Subcutaneous abdominal adipose tissue (tissue), 5 donors: ENCODE data around the gene SMYD4.
A peak's percentile ranks its signal among the peaks of the same experiment; 100 is the strongest.

Experiments
- H3K27ac ChIP-seq: one replicate; pipeline ENCODE4 v1.7.0; 2013; ENCODE audit warnings: low read depth, mild to moderate bottlenecking, inconsistent platforms, low read length, moderate library complexity
- H3K27me3 ChIP-seq, 5 donors: one replicate each; pipeline ENCODE4 v1.7.0; 2013; ENCODE audit warnings: low read length in 5 of 5, inconsistent platforms in 1 of 5; ENCODE audit not compliant: control insufficient read depth in 5 of 5, insufficient read depth in 4 of 5
- H3K36me3 ChIP-seq, 5 donors: one replicate each; pipeline ENCODE4 v1.7.0; 2013; ENCODE audit warnings: low read length in 5 of 5; ENCODE audit not compliant: control insufficient read depth in 5 of 5, insufficient read depth in 5 of 5
- H3K4me1 ChIP-seq, 5 donors: one replicate each; pipeline ENCODE4 v1.7.0; 2013; ENCODE audit warnings: low read length in 5 of 5, mild to moderate bottlenecking in 3 of 5, moderate library complexity in 1 of 5; ENCODE audit not compliant: control insufficient read depth in 5 of 5, insufficient read depth in 5 of 5
- H3K4me3 ChIP-seq, 5 donors: one replicate each; pipeline ENCODE4 v1.7.0; 2013; ENCODE audit warnings: low read length in 5 of 5, low read depth in 1 of 5
- H3K9ac ChIP-seq, 5 donors: one replicate each; pipeline ENCODE4 v1.7.0; 2013; ENCODE audit warnings: low read length in 5 of 5, mild to moderate bottlenecking in 4 of 5, moderate library complexity in 3 of 5
- H3K9me3 ChIP-seq, 5 donors: one replicate each; pipeline ENCODE4 v1.7.0; 2013; ENCODE audit warnings: low read length in 5 of 5; ENCODE audit not compliant: control insufficient read depth in 5 of 5
- donor health status: healthy.
- donor health status: healthy.
- donor health status: healthy.
- donor health status: healthy.
- donor health status: healthy.

Gene SMYD4

DNA sequence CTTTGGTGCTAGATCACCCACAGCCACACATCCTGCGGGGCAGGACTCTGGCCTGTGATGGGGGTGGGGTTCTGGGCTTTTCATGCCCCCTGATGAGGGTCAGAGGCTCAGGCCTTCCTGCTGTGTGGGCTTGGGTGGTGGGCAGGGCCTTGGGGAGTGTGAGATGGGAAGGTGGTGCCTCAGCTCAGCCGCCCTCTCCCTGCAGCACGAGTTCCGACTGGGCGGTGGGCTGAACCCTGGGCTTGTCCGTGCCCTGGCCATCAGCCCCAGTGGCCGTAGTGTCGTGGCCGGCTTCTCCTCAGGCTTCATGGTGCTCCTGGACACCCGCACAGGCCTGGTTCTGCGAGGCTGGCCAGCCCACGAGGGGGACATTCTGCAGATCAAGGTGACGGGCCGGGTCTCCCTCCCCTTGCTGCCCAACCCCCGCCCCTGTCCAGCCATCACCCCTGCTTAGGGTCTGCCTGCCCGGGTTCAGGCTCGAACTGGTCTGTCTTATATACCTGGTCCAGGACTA is 93.8 kb downstream of the SMYD4 start:
- Histone ChIP-seq H3K27ac (no peak overlapping the region), H3K4me1 (peaks cover 0 to 29% (median 17%) of the 10 kb centered on the region in 5 donors), H3K9ac (no peak overlapping the region), H3K4me3 (no peak overlapping the region), H3K27me3 (no peaks in the 10 kb centered on the region), H3K9me3 (no peaks in the 10 kb centered on the region), H3K36me3 (peaks cover 0 to 67% (median 49%) of the 10 kb centered on the region in 5 donors)

DNA sequence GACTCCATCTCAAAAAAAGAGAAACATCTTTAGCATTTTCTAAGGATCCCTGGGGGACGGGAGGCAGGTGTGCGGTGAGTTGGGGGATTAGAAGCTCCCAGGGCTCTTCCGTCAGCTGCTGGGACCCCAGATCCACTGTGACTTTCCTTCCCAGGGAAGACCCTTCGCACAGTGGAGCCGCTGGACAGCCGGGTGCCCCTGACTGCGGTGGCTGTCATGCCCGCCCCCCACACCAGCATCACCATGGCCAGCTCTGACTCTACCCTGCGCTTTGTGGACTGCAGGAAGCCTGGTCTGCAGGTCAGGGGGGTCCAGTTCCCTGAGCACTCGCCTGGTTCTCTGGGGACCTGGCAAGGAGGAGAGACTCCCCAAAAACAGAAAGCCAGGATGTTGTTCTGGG is 94.3 kb downstream of the SMYD4 start:
- no peaks in the 10 kb centered on the region for H3K9me3 ChIP-seq
- H3K27me3 ChIP-seq, result no peaks in the 10 kb centered on the region
- H3K4me3 ChIP-seq, result no peak overlapping the region
- peaks cover 0 to 71% (median 52%) of the 10 kb centered on the region in 5 donors for H3K36me3 ChIP-seq
- no peak overlapping the region for H3K9ac ChIP-seq
- no peak overlapping the region for H3K27ac ChIP-seq
- peaks cover 0 to 34% (median 22%) of the 10 kb centered on the region in 5 donors for H3K4me1 ChIP-seq

DNA sequence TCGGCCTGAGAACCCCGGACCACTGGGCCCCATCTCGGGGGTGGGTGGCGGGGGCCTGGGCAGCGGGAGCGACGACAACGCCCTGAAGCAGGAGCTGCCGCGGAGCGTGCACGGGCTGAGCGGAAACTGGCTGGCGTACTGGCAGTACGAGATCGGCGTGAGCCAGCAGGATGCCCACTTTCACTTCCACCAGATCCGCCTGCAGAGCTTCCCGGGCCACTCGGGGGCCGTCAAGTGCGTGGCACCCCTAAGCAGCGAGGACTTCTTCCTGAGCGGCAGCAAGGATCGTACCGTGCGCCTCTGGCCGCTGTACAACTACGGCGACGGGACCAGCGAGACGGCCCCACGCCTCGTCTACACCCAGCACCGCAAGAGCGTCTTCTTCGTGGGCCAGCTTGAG is 95.9 kb downstream of the SMYD4 start:
- Histone ChIP-seq H3K4me3 (no peak overlapping the region), H3K27ac (no peak overlapping the region), H3K9ac (no peak overlapping the region), H3K9me3 (no peaks in the 10 kb centered on the region), H3K4me1 (peaks cover 0 to 49% (median 34%) of the 10 kb centered on the region in 5 donors), H3K36me3 (peaks cover 0 to 73% (median 52%) of the 10 kb centered on the region in 5 donors), H3K27me3 (no peaks in the 10 kb centered on the region)

- Histone ChIP-seq H3K27me3 (no peaks in the 10 kb centered on the region), H3K36me3 (peaks cover 0 to 73% (median 52%) of the 10 kb centered on the region in 5 donors), H3K9ac (no peak overlapping the region), H3K9me3 (no peaks in the 10 kb centered on the region), H3K27ac (no peak overlapping the region), H3K4me3 (no peak overlapping the region), H3K4me1 (peaks cover 0 to 53% (median 40%) of the 10 kb centered on the region in 5 donors)
Measured at GRCh38 chr17:1732833-1733321, 96.8 kb downstream of the SMYD4 start.

- no peaks in the 10 kb centered on the region for H3K27me3 ChIP-seq
- peaks cover 0 to 53% (median 41%) of the 10 kb centered on the region in 5 donors for H3K4me1 ChIP-seq
- no peaks in the 10 kb centered on the region for H3K9me3 ChIP-seq
- H3K4me3 ChIP-seq, result no peak overlapping the region
- H3K27ac ChIP-seq, result no peak overlapping the region
- H3K36me3 ChIP-seq, result peaks cover 0 to 73% (median 52%) of the 10 kb centered on the region in 5 donors
- no peak overlapping the region for H3K9ac ChIP-seq
Measured at GRCh38 chr17:1732241-1732832, 97.4 kb downstream of the SMYD4 start.

DNA sequence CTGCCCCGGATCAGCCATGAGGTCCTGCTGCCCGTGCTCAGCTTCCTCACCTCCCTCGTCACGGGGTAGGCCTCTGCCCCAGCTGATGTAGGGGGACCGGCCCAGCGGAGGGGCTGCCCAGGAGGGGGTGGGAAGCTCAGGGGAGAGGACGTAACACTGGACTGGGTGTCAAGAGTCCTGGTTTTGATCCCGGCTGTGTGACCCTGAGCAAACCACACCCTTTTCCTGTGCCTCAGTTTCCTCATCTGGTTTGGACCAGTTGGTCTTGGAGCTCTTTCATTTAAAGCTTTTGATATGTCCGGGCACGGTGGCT is 98.6 kb downstream of the SMYD4 start:
- no peaks in the 10 kb centered on the region for H3K27me3 ChIP-seq
- peak overlapping the region in 1 of 5 donors; percentile 44 for H3K4me3 ChIP-seq
- H3K4me1 ChIP-seq, result peaks cover 0 to 53% (median 43%) of the 10 kb centered on the region in 5 donors
- H3K9me3 ChIP-seq, result no peaks in the 10 kb centered on the region
- peaks cover 0 to 74% (median 60%) of the 10 kb centered on the region in 5 donors for H3K36me3 ChIP-seq
- H3K9ac ChIP-seq, result peak overlapping the region in 2 of 5 donors; percentile 56 to 80
- H3K27ac ChIP-seq, result peak overlapping the region; percentile 81

- peak overlapping the region; percentile 81 for H3K27ac ChIP-seq
- H3K4me1 ChIP-seq, result peaks cover under 1 to 54% (median 45%) of the 10 kb centered on the region in 5 donors
- H3K4me3 ChIP-seq, result peak overlapping the region in 3 of 5 donors; percentile 2 to 44 (median 26)
- H3K9ac ChIP-seq, result peak overlapping the region; percentile 26 to 80 (median 62)
- H3K36me3 ChIP-seq, result peaks cover 0 to 73% (median 57%) of the 10 kb centered on the region in 5 donors
- H3K9me3 ChIP-seq, result no peaks in the 10 kb centered on the region
- H3K27me3 ChIP-seq, result no peaks in the 10 kb centered on the region
Measured at GRCh38 chr17:1730326-1731193, 99.1 kb downstream of the SMYD4 start.

GRCh38 chr17:1729966-1730325 is 99.8 kb downstream of the SMYD4 start:
- Histone ChIP-seq H3K27ac (peak overlapping the region; percentile 81), H3K4me3 (peak overlapping the region in 1 of 5 donors; percentile 44), H3K9me3 (no peaks in the 10 kb centered on the region), H3K4me1 (peaks cover 3 to 60% (median 51%) of the 10 kb centered on the region in 5 donors), H3K9ac (no peak overlapping the region), H3K27me3 (no peaks in the 10 kb centered on the region), H3K36me3 (peaks cover 0 to 69% (median 53%) of the 10 kb centered on the region in 5 donors)
